Uterus (tissue), 4 donors: ENCODE measurements around the gene JAM3. TPM values are rescaled to one million over a fixed set of nuclear protein-coding genes. Genes with fewer than 3 reads are reported as not detected.

Experiments
- DNase-seq, 2 donors: peaks; one replicate each; pipeline ENCODE4 v3.0.0-alpha.2; 2019 to 2020
- H3K27ac ChIP-seq, 2 donors: fragments of 200-600 bp; sonication (generic); 1 replicate in 1 of 2; 2 replicates in 1 of 2; pipeline ENCODE4 v1.5.1; 2016 to 2018
- H3K27me3 ChIP-seq, 2 donors: fragments of 200-600 bp; sonication (generic); one replicate each; pipeline ENCODE4 v1.5.1; 2018 to 2019; ENCODE audit warnings: control low read depth in 1 of 2
- H3K36me3 ChIP-seq, 2 donors: fragments of 200-600 bp; sonication (generic); one replicate each; pipeline ENCODE4 v1.5.1; 2019; ENCODE audit warnings: control low read depth in 1 of 2
- H3K4me1 ChIP-seq, 2 donors: fragments of 200-600 bp; sonication (generic); one replicate each; pipeline ENCODE4 v1.5.1; 2018 to 2019; ENCODE audit warnings: control low read depth in 1 of 2
- H3K4me3 ChIP-seq, 2 donors: fragments of 200-600 bp; sonication (generic); 1 replicate in 1 of 2; 2 replicates in 1 of 2; pipeline ENCODE4 v1.5.1; 2018 to 2019; ENCODE audit warnings: mild to moderate bottlenecking in 1 of 2
- H3K9me3 ChIP-seq, 2 donors: fragments of 200-600 bp; sonication (generic); one replicate each; pipeline ENCODE4 v1.5.1; 2019; ENCODE audit warnings: control low read depth in 1 of 2
- CTCF ChIP-seq, 4 experiments: fragments of 200-600 bp in 2 of 4; fragments of 450-650 bp in 2 of 4; sonication (generic) in 2 of 4; IDR thresholded peaks; one replicate each; pipeline ENCODE4 v1.5.1; 2016 to 2019; ENCODE audit warnings: antibody characterized with exemption in 4 of 4, mild to moderate bottlenecking in 2 of 4, moderate library complexity in 1 of 4
- POLR2A ChIP-seq, 2 donors: fragments of 450-650 bp; IDR thresholded peaks; one replicate each; pipeline ENCODE4 v1.6.1; 2016; ENCODE audit warnings: antibody characterized with exemption in 2 of 2, mild to moderate bottlenecking in 1 of 2, moderate library complexity in 1 of 2
- intact Hi-C: fragments of 100-400 bp; cut with DNase I; formaldehyde crosslinking; loops from one replicate; pipeline ENCODE4 v1.15.1; 2023; ENCODE audit warnings: low total_unique reads
- total RNA-seq, 4 donors: library from RNA; depleted of rRNA in 3 of 4; stranded (reverse); fragments of >200 nt in 3 of 4; gene quantifications; one replicate each; pipeline versions ENCODE4 v1.1.0 to v1.2.4, GENCODE V29; 2014 to 2023
- donor health status: DM: yes; HTN: yes; CAD: no.

JAM3 gene
- total RNA-seq, 4 donors from 2014 or later = 51.7 to 86.7 (median 68.1) TPM

DNA sequence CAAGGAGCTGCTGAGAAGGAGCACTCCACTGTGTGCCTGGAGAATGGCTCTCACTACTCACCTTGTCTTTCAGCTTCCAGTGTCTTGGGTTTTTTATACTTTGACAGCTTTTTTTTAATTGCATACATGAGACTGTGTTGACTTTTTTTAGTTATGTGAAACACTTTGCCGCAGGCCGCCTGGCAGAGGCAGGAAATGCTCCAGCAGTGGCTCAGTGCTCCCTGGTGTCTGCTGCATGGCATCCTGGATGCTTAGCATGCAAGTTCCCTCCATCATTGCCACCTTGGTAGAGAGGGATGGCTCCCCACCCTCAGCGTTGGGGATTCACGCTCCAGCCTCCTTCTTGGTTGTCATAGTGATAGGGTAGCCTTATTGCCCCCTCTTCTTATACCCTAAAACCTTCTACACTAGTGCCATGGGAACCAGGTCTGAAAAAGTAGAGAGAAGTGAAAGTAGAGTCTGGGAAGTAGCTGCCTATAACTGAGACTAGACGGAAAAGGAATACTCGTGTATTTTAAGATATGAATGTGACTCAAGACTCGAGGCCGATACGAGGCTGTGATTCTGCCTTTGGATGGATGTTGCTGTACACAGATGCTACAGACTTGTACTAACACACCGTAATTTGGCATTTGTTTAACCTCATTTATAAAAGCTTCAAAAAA lies 82.3 kb downstream of the JAM3 start:
- H3K9me3 ChIP-seq = no peaks in the 10 kb centered on the region
- no peaks in the 10 kb centered on the region for H3K27me3 ChIP-seq
- no peaks in the 10 kb centered on the region for H3K4me1 ChIP-seq
- H3K27ac ChIP-seq = no peak overlapping the region
- intact Hi-C loops = no loop called here
- DNase-seq = no peak
- H3K36me3 ChIP-seq = no peaks in the 10 kb centered on the region
- TF ChIP-seq POLR2A (IDR thresholded peaks at IDR 0.05) (no peak), CTCF (IDR thresholded peaks at IDR 0.05) (no peak)
- H3K4me3 ChIP-seq = no peak overlapping the region

DNA sequence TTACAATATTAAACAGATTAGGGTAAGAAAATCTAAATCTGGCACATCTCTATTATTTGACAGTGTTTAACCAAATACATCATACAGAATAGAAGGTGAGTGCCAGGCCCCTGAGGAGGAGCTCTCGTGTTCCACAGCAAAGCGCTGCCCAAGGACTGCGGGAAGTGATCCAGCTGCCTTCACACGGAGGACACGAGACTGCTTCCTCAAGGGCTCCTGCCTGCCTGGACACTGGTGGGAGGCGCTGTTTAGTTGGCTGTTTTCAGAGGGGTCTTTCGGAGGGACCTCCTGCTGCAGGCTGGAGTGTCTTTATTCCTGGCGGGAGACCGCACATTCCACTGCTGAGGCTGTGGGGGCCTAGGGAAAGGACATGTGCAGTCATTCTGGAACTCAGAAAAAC lies 83.8 kb downstream of the JAM3 start:
- Histone ChIP-seq H3K27me3 (no peaks in the 10 kb centered on the region), H3K9me3 (no peaks in the 10 kb centered on the region), H3K36me3 (no peaks in the 10 kb centered on the region), H3K4me3 (no peak overlapping the region), H3K4me1 (no peaks in the 10 kb centered on the region), H3K27ac (no peak overlapping the region)
- TF ChIP-seq POLR2A (IDR thresholded peaks at IDR 0.05) (no peak), CTCF (IDR thresholded peaks at IDR 0.05) (no peak)
- intact Hi-C loops = no loop called here
- no peak for DNase-seq

DNA sequence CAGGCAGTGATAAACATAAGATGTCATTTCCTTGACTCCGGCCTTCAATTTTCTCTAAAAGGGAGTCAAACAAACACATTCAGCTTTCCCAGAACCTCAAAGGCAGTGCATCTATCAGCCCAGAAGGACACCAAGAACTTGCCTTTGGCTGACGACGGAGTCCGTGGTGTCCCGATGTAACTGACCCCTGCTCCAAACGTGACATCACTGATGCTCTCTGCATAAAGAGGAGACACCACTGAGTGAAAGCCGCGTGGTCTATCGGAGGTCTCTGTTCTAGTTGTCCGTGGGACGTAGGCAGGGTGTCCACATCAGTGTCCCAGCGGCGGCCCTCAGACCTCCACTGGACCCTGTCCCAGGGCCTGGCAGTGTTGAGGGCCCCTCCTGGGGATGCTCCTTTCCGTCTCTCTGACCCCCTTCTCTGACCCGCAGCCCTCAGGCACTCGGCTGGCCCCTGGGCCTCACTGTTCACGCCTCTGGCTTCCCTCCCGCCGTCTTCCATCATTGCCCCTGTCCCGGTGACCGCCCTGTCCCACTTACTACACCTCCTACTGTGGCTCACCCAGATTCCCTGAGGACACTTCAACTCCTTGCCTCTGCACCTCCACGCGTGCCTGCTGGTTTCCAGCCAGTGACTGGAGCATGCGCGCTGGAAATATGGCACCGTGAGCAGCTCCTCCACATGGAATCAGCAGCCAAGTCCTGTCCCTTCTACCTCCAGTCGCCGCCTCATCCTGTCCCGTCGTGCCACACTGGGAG lies 84.5 kb downstream of the JAM3 start:
- intact Hi-C loops = no loop called here
- Histone ChIP-seq H3K36me3 (no peaks in the 10 kb centered on the region), H3K27ac (no peak overlapping the region), H3K9me3 (no peaks in the 10 kb centered on the region), H3K27me3 (no peaks in the 10 kb centered on the region), H3K4me1 (no peaks in the 10 kb centered on the region), H3K4me3 (no peak overlapping the region)
- TF ChIP-seq POLR2A (IDR thresholded peaks at IDR 0.05) (no peak), CTCF (IDR thresholded peaks at IDR 0.05) (no peak)
- no peak for DNase-seq

DNA sequence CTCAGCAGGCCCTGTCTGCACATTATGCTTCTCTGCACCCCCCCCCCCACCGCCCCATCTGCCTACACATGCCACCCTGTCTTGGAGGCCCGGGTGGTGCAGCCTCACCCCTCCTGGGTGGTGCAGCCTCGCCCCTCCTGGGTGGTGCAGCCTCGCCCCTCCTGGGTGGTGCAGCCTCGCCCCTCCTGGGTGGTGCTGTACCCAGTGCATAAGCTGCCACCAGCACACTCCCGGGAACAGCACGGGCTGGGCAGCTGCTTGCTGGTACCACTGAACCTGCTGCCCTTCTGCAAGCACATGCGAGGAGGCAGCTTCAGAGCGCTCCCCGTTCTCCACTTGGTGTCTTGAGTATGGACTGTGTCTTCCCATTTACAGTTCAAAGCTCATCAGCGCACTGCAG lies 85.6 kb downstream of the JAM3 start:
- no peak overlapping the region for H3K27ac ChIP-seq
- H3K27me3 ChIP-seq = no peaks in the 10 kb centered on the region
- H3K36me3 ChIP-seq = no peaks in the 10 kb centered on the region
- H3K4me3 ChIP-seq = no peak overlapping the region
- DNase-seq = no peak
- intact Hi-C loops = no loop called here
- TF ChIP-seq POLR2A (IDR thresholded peaks at IDR 0.05) (no peak), CTCF (IDR thresholded peaks at IDR 0.05) (no peak)
- H3K4me1 ChIP-seq = no peaks in the 10 kb centered on the region
- no peaks in the 10 kb centered on the region for H3K9me3 ChIP-seq

- TF ChIP-seq CTCF (IDR thresholded peaks at IDR 0.05) (no peak), POLR2A (IDR thresholded peaks at IDR 0.05) (no peak)
- no peaks in the 10 kb centered on the region for H3K36me3 ChIP-seq
- H3K9me3 ChIP-seq = no peaks in the 10 kb centered on the region
- H3K4me3 ChIP-seq = no peak overlapping the region
- H3K27ac ChIP-seq = no peak overlapping the region
- H3K27me3 ChIP-seq = no peaks in the 10 kb centered on the region
- no peak for DNase-seq
- intact Hi-C loops = no loop called here
- H3K4me1 ChIP-seq = no peaks in the 10 kb centered on the region
Observed at GRCh38 chr11:134155456-134155855, 86.6 kb downstream of the JAM3 start.
